ENCODE measurements around the gene AMZ1. TPM values are rescaled to one million over a fixed set of nuclear protein-coding genes. Genes with fewer than 3 reads are reported as not detected.

The AMZ1 gene
- total and polyA plus RNA-seq, 2 donors (not counting 1 experiment from before 2014, with no cell fraction given), result 0.26 to 0.33 TPM

- Histone ChIP-seq H3K9me3 (ENCODE audit: control insufficient read depth, insufficient read depth, low read depth, low read length) (no peaks in the 10 kb centered on the region), H3K4me3 (replicated peaks in 1 of 4; ENCODE audit: control extremely low read depth in 1 of 4, insufficient read depth in 1 of 4, low read depth in 3 of 4, low read length in 4 of 4) (no peak overlapping the region), H3K4me2 (ENCODE audit: extremely low read depth, insufficient read depth, low read length) (peak overlapping the region; percentile 38), H3K27ac (ENCODE audit: insufficient read depth, low read length) (peak overlapping the region; percentile 50), H3K9ac (ENCODE audit: insufficient read depth, low read length) (peak overlapping the region; percentile 39), H3K27me3 (ENCODE audit: control insufficient read depth, insufficient read depth, low read length) (no peaks in the 10 kb centered on the region), H2AFZ (ENCODE audit: low read length) (peak overlapping the region; percentile 37), H3K79me2 (ENCODE audit: control insufficient read depth, insufficient read depth, low read length) (no peaks in the 10 kb centered on the region), H3K4me1 (ENCODE audit: control insufficient read depth, extremely low read depth, insufficient read depth, low read length) (peaks cover 22% of the 10 kb centered on the region), H3K36me3 (ENCODE audit: control insufficient read depth, insufficient read depth, low read length) (peaks cover 10% of the 10 kb centered on the region), H4K20me1 (ENCODE audit: control insufficient read depth, extremely low read depth, insufficient read depth, low read length) (no peaks in the 10 kb centered on the region)
- TF ChIP-seq EZH2 (IDR thresholded peaks at IDR 0.05; ENCODE audit: low read length, missing control alignments), result no peak
- no peak for TF ChIP-seq CTCF (conservative IDR thresholded peaks at IDR 0.05 in 1 of 2, IDR thresholded peaks at IDR 0.05 in 1 of 2; ENCODE audit: low read depth in 1 of 2, low read length in 2 of 2)
- peak in 1 of 2 donors; percentile 77 for DNase-seq (ENCODE audit: low read depth in 2 of 2)
These were observed 29.6 kb downstream of the AMZ1 start for GRCh38 chr7:2717293-2718261.

- no peak for TF ChIP-seq EZH2 (IDR thresholded peaks at IDR 0.05; ENCODE audit: low read length, missing control alignments)
- H3K27me3 ChIP-seq (ENCODE audit: control insufficient read depth, insufficient read depth, low read length), result no peaks in the 10 kb centered on the region
- no peaks in the 10 kb centered on the region for H3K9me3 ChIP-seq (ENCODE audit: control insufficient read depth, insufficient read depth, low read depth, low read length)
- H3K4me1 ChIP-seq (ENCODE audit: control insufficient read depth, extremely low read depth, insufficient read depth, low read length), result peaks cover 19% of the 10 kb centered on the region
- no peak overlapping the region for H3K4me3 ChIP-seq (replicated peaks in 1 of 4; ENCODE audit: control extremely low read depth in 1 of 4, insufficient read depth in 1 of 4, low read depth in 3 of 4, low read length in 4 of 4)
- no peaks in the 10 kb centered on the region for H4K20me1 ChIP-seq (ENCODE audit: control insufficient read depth, extremely low read depth, insufficient read depth, low read length)
- no peaks in the 10 kb centered on the region for H3K79me2 ChIP-seq (ENCODE audit: control insufficient read depth, insufficient read depth, low read length)
- DNase-seq (ENCODE audit: low read depth in 2 of 2), result no peak
- no peak overlapping the region for H3K4me2 ChIP-seq (ENCODE audit: extremely low read depth, insufficient read depth, low read length)
- peaks cover 10% of the 10 kb centered on the region for H3K36me3 ChIP-seq (ENCODE audit: control insufficient read depth, insufficient read depth, low read length)
- no peak overlapping the region for H3K9ac ChIP-seq (ENCODE audit: insufficient read depth, low read length)
- H2AFZ ChIP-seq (ENCODE audit: low read length), result no peak overlapping the region
- no peak overlapping the region for H3K27ac ChIP-seq (ENCODE audit: insufficient read depth, low read length)
These were observed 30.4 kb downstream of the AMZ1 start for GRCh38 chr7:2718296-2718965.

GRCh38 chr7:2719007-2719406 lies 31.0 kb downstream of the AMZ1 start:
- Histone ChIP-seq H4K20me1 (ENCODE audit: control insufficient read depth, extremely low read depth, insufficient read depth, low read length) (no peaks in the 10 kb centered on the region), H3K4me2 (ENCODE audit: extremely low read depth, insufficient read depth, low read length) (no peak overlapping the region), H2AFZ (ENCODE audit: low read length) (no peak overlapping the region), H3K27ac (ENCODE audit: insufficient read depth, low read length) (no peak overlapping the region), H3K4me3 (replicated peaks in 1 of 4; ENCODE audit: control extremely low read depth in 1 of 4, insufficient read depth in 1 of 4, low read depth in 3 of 4, low read length in 4 of 4) (no peak overlapping the region), H3K9ac (ENCODE audit: insufficient read depth, low read length) (no peak overlapping the region), H3K27me3 (ENCODE audit: control insufficient read depth, insufficient read depth, low read length) (no peaks in the 10 kb centered on the region), H3K79me2 (ENCODE audit: control insufficient read depth, insufficient read depth, low read length) (no peaks in the 10 kb centered on the region), H3K36me3 (ENCODE audit: control insufficient read depth, insufficient read depth, low read length) (peaks cover 10% of the 10 kb centered on the region), H3K4me1 (ENCODE audit: control insufficient read depth, extremely low read depth, insufficient read depth, low read length) (peaks cover 19% of the 10 kb centered on the region), H3K9me3 (ENCODE audit: control insufficient read depth, insufficient read depth, low read depth, low read length) (no peaks in the 10 kb centered on the region)
- DNase-seq (ENCODE audit: low read depth in 2 of 2), result no peak
- TF ChIP-seq CTCF (conservative IDR thresholded peaks at IDR 0.05 in 1 of 2, IDR thresholded peaks at IDR 0.05 in 1 of 2; ENCODE audit: low read depth in 1 of 2, low read length in 2 of 2), result peak in 1 of 2 donors; percentile 44
- no peak for TF ChIP-seq EZH2 (IDR thresholded peaks at IDR 0.05; ENCODE audit: low read length, missing control alignments)
